ENCODE measurements around the gene SLC11A1.

Gene SLC11A1

GRCh38 chr2:218367415-218368149 lies 14.5 kb upstream of the SLC11A1 start:
- DNase-seq: no peak

GRCh38 chr2:218368150-218368528 lies 13.9 kb upstream of the SLC11A1 start:
- no peak for DNase-seq

- DNase-seq: peak; percentile 53
These were observed 13.4 kb upstream of the SLC11A1 start for GRCh38 chr2:218368621-218369153.

GRCh38 chr2:218369330-218369729 lies 12.7 kb upstream of the SLC11A1 start:
- no peak for DNase-seq

GRCh38 chr2:218370410-218371063 lies 11.5 kb upstream of the SLC11A1 start:
- no peak for DNase-seq

- DNase-seq: no peak
These were observed 10.1 kb upstream of the SLC11A1 start for GRCh38 chr2:218371983-218372350.

- no peak for DNase-seq
These were observed 7.3 kb upstream of the SLC11A1 start for GRCh38 chr2:218374795-218375194.

GRCh38 chr2:218375212-218375611 lies 6.9 kb upstream of the SLC11A1 start:
- no peak for DNase-seq

GRCh38 chr2:218378053-218378452 lies 4.0 kb upstream of the SLC11A1 start:
- DNase-seq: no peak

GRCh38 chr2:218382785-218383184 lies 712 bp downstream of the SLC11A1 start:
- no peak for DNase-seq

- DNase-seq: no peak
These were observed 1.9 kb downstream of the SLC11A1 start for GRCh38 chr2:218383892-218384519.

GRCh38 chr2:218384975-218385374 lies 2.9 kb downstream of the SLC11A1 start:
- DNase-seq: no peak

- no peak for DNase-seq
These were observed 4.7 kb downstream of the SLC11A1 start for GRCh38 chr2:218386505-218387368.

GRCh38 chr2:218387369-218388194 lies 5.5 kb downstream of the SLC11A1 start:
- DNase-seq: peak; percentile 81

- DNase-seq: no peak
These were observed 7.5 kb downstream of the SLC11A1 start for GRCh38 chr2:218389333-218390150.

GRCh38 chr2:218391202-218391601 lies 9.1 kb downstream of the SLC11A1 start:
- DNase-seq: no peak

GRCh38 chr2:218392459-218392858 lies 10.4 kb downstream of the SLC11A1 start:
- no peak for DNase-seq

GRCh38 chr2:218392891-218393462 lies 10.9 kb downstream of the SLC11A1 start:
- DNase-seq: no peak

GRCh38 chr2:218393750-218394290 lies 11.7 kb downstream of the SLC11A1 start:
- DNase-seq: no peak

GRCh38 chr2:218394298-218395089 lies 12.4 kb downstream of the SLC11A1 start:
- no peak for DNase-seq

All from NCI-H146 (cell line).